ENCODE measurements around the gene LMTK2.

- no peak for TF ChIP-seq CTCF (IDR thresholded peaks at IDR 0.05; ENCODE audit: borderline replicate concordance, extremely low read depth, low read length, poor library complexity, severe bottlenecking)
- no peak for TF ChIP-seq EZH2 (IDR thresholded peaks at IDR 0.05; ENCODE audit: borderline replicate concordance, low read depth, low read length, severe bottlenecking)
Measured at GRCh38 chr7:98233219-98234070, 126.8 kb downstream of the LMTK2 start.
